Left lung (tissue), 10 donors: ENCODE measurements around the gene LPCAT3. TPM values are rescaled to one million over a fixed set of nuclear protein-coding genes. Genes with fewer than 3 reads are reported as not detected.

Experiments
- ATAC-seq: fragments of 200-7000 bp; cut with Tn5 transposase; one replicate; pipeline ENCODE4 v1.9.1; 2020; ENCODE audit warnings: moderate library complexity
- DNase-seq, 4 donors: peaks; one replicate each; pipeline ENCODE4 v3.0.0-alpha.2; 2013 to 2020
- H3K27ac ChIP-seq, 2 donors: fragments of 200-600 bp; sonication (generic) in 1 of 2; one replicate each; pipeline versions ENCODE4 v1.5.0 to v1.8.0; 2020 to 2021
- H3K27me3 ChIP-seq, 2 donors: fragments of 200-600 bp; sonication (generic) in 1 of 2; one replicate each; pipeline versions ENCODE4 v1.5.0 to v1.8.0; 2020 to 2021
- H3K36me3 ChIP-seq, 2 donors: fragments of 200-600 bp; sonication (generic) in 1 of 2; one replicate each; pipeline versions ENCODE4 v1.5.0 to v1.8.0; 2020 to 2021
- H3K4me1 ChIP-seq, 2 donors: fragments of 200-600 bp; one replicate each; pipeline ENCODE4 v1.8.0; 2021
- H3K4me3 ChIP-seq, 2 donors: fragments of 200-600 bp; sonication (generic) in 1 of 2; one replicate each; pipeline versions ENCODE4 v1.5.0 to v1.8.0; 2020 to 2021; ENCODE audit warnings: mild to moderate bottlenecking in 1 of 2
- H3K9me3 ChIP-seq, 2 donors: fragments of 200-600 bp; sonication (generic) in 1 of 2; one replicate each; pipeline versions ENCODE4 v1.5.0 to v1.8.0; 2020 to 2021
- CTCF ChIP-seq, 2 donors: fragments of 200-600 bp; sonication (generic) in 1 of 2; IDR thresholded peaks; one replicate each; pipeline versions ENCODE4 v1.5.0 to v1.8.0; 2021; ENCODE audit warnings: antibody characterized with exemption in 2 of 2
- intact Hi-C, 2 donors: fragments of 100-400 bp; cut with DNase I; formaldehyde crosslinking; loops; one replicate each; pipeline versions ENCODE4 v1.11.2 to v1.14.2; 2022
- polyA plus RNA-seq, 6 donors: library from polyadenylated mRNA; unstranded; fragments of 120-200 nt; gene quantifications; one replicate each; pipeline ENCODE4 v1.2.1, GENCODE V29; 2013; ENCODE audit not compliant: insufficient read length in 6 of 6
- total RNA-seq, 2 donors: library from RNA; stranded (reverse); fragmentation: NEBNext Ultra II Directional; extraction: Animal tissue kit (Norgen Biotek cat#: 25700); gene quantifications; one replicate each; pipeline ENCODE4 v1.2.1, GENCODE V29; 2021
- donor health status: DM: no; HTN: yes; CAD: no.
- donor health status: DM: no; HTN: no; CAD: no.

The LPCAT3 gene
- total and polyA plus RNA-seq, 8 donors = 54.7 to 108 (median 64.7) TPM

GRCh38 chr12:6944381-6945186 lies 73.7 kb downstream of the LPCAT3 start:
- ATAC-seq = peak; percentile 74
- H3K27me3 ChIP-seq = no peaks in the 10 kb centered on the region
- H3K4me3 ChIP-seq = peak overlapping the region; percentile 45 to 56
- peak overlapping the region; percentile 94 to 96 for H3K27ac ChIP-seq
- peaks cover 0 to 23% of the 10 kb centered on the region in 2 donors for H3K36me3 ChIP-seq
- peak; percentile 89 to 97 (median 94) for DNase-seq
- TF ChIP-seq CTCF (IDR thresholded peaks at IDR 0.05) = peak; percentile 86 to 93
- no peaks in the 10 kb centered on the region for H3K9me3 ChIP-seq
- intact Hi-C loops = no loop called here
- H3K4me1 ChIP-seq = peaks cover 12 to 68% of the 10 kb centered on the region in 2 donors

GRCh38 chr12:6943722-6944380 lies 74.4 kb downstream of the LPCAT3 start, which contains the start of the genes C12orf57 and RNU7-1:
C12orf57 (plus strand) TSS chr12:6944022; CDS start chr12:6944122, 100 bp downstream.
RNU7-1 (plus strand) TSS chr12:6943816.
- peak within 1 kb of the TSS; percentile 45 to 56 for H3K4me3 ChIP-seq
- peak; percentile 51 for ATAC-seq
- intact Hi-C loops = no loop called here

GRCh38 chr12:6943389-6943721 lies 74.9 kb downstream of the LPCAT3 start:
- Histone ChIP-seq H3K9me3 (no peaks in the 10 kb centered on the region), H3K36me3 (peaks cover 0 to 35% of the 10 kb centered on the region in 2 donors), H3K27ac (peak overlapping the region; percentile 94 to 96), H3K4me1 (peaks cover 18 to 63% of the 10 kb centered on the region in 2 donors), H3K4me3 (peak overlapping the region in 1 of 2 donors; percentile 56), H3K27me3 (no peaks in the 10 kb centered on the region)
- DNase-seq (peak in 3 of 4 donors; percentile 78 to 92 (median 83)), ATAC-seq (peak; percentile 47)
- TF ChIP-seq CTCF (IDR thresholded peaks at IDR 0.05) = no peak
- intact Hi-C loops = no loop called here

More at GRCh38 chr12:6943722-6944380, 74.4 kb downstream of the LPCAT3 start, which contains the start of the genes C12orf57 and RNU7-1:
- Histone ChIP-seq H3K36me3 (peaks cover 0 to 30% of the 10 kb centered on the region in 2 donors), H3K4me1 (peaks cover 17 to 63% of the 10 kb centered on the region in 2 donors), H3K27me3 (no peaks in the 10 kb centered on the region), H3K27ac (peak within 1 kb of the TSS; percentile 94 to 96), H3K9me3 (no peaks in the 10 kb centered on the region)
- TF ChIP-seq CTCF (IDR thresholded peaks at IDR 0.05) = no peak
- peak in 3 of 4 donors; percentile 87 to 95 (median 88) for DNase-seq

- intact Hi-C loops = no loop called here
- H3K27ac ChIP-seq = no peak overlapping the region
- H3K4me1 ChIP-seq = peaks cover 21 to 63% of the 10 kb centered on the region in 2 donors
Measured at GRCh38 chr12:6942331-6942665, 76.0 kb downstream of the LPCAT3 start.

More at GRCh38 chr12:6942331-6942665, 76.0 kb downstream of the LPCAT3 start:
- no peak for TF ChIP-seq CTCF (IDR thresholded peaks at IDR 0.05)
- no peaks in the 10 kb centered on the region for H3K9me3 ChIP-seq
- peaks cover 0 to 36% of the 10 kb centered on the region in 2 donors for H3K36me3 ChIP-seq
- H3K27me3 ChIP-seq = no peaks in the 10 kb centered on the region
- H3K4me3 ChIP-seq = no peak overlapping the region
- peak in 2 of 4 donors; percentile 31 to 70 for DNase-seq
- ATAC-seq = no peak
